ENCODE data around the gene ZNF23.

- no peak for TF ChIP-seq SOX15 (CRISPR knock-in tag; IDR thresholded peaks at IDR 0.05)
- no peak for TF ChIP-seq CTCF (IDR thresholded peaks at IDR 0.05)
- no peak for TF ChIP-seq ZNF263 (CRISPR knock-in tag; IDR thresholded peaks at IDR 0.05; ENCODE audit: low read depth)
- TF ChIP-seq TP53 (CRISPR knock-in tag; IDR thresholded peaks at IDR 0.05): no peak
- no peak for TF ChIP-seq USF1 (CRISPR knock-in tag; IDR thresholded peaks at IDR 0.05)
- TF ChIP-seq MAX (CRISPR knock-in tag; IDR thresholded peaks at IDR 0.05): no peak
- TF ChIP-seq CREM (CRISPR knock-in tag; IDR thresholded peaks at IDR 0.05): no peak
- no peak for TF ChIP-seq GABPB1 (CRISPR knock-in tag; IDR thresholded peaks at IDR 0.05)
- TF ChIP-seq ATF6 (CRISPR knock-in tag; IDR thresholded peaks at IDR 0.05): no peak
- no peak for TF ChIP-seq ZNF138 (CRISPR knock-in tag; conservative IDR thresholded peaks at IDR 0.05)
Measured at GRCh38 chr16:71498031-71498430, 36.0 kb upstream of the ZNF23 start.
